Measurements from ENCODE around the gene LCE3A. TPM values are rescaled to one million over a fixed set of nuclear protein-coding genes. Genes with fewer than 3 reads are reported as not detected.
A peak's percentile ranks its signal among the peaks of the same experiment; 100 is the strongest.

The LCE3A gene
- total RNA-seq, 1 experiment from 2014 or later: not detected

- TF ChIP-seq EZH2 (IDR thresholded peaks at IDR 0.05; ENCODE audit: borderline replicate concordance, low read depth, low read length, poor library complexity, severe bottlenecking): no peak
- TF ChIP-seq, protein P1, sequence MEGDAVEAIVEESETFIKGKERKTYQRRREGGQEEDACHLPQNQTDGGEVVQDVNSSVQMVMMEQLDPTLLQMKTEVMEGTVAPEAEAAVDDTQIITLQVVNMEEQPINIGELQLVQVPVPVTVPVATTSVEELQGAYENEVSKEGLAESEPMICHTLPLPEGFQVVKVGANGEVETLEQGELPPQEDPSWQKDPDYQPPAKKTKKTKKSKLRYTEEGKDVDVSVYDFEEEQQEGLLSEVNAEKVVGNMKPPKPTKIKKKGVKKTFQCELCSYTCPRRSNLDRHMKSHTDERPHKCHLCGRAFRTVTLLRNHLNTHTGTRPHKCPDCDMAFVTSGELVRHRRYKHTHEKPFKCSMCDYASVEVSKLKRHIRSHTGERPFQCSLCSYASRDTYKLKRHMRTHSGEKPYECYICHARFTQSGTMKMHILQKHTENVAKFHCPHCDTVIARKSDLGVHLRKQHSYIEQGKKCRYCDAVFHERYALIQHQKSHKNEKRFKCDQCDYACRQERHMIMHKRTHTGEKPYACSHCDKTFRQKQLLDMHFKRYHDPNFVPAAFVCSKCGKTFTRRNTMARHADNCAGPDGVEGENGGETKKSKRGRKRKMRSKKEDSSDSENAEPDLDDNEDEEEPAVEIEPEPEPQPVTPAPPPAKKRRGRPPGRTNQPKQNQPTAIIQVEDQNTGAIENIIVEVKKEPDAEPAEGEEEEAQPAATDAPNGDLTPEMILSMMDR (conservative IDR thresholded peaks at IDR 0.05; ENCODE audit: low read depth, low read length): no peak
- no peak overlapping the region for H3K27ac ChIP-seq (ENCODE audit: low read depth, low read length, poor library complexity, severe bottlenecking)
- ChIA-PET CTCF (no interaction called here), POLR2A (ENCODE audit: low non-redundant PET) (no interaction called here)
- BruUV-seq (replicated peaks): no TSS peak
- H3K27me3 ChIP-seq (replicated peaks; ENCODE audit: insufficient read depth, low read depth, low read length, poor library complexity): no peaks in the 10 kb centered on the region
- no peaks in the 10 kb centered on the region for H3K36me3 ChIP-seq (ENCODE audit: insufficient read depth, low read length, poor library complexity, severe bottlenecking)
- H3K4me3 ChIP-seq (ENCODE audit: low read depth, low read length, poor library complexity, severe bottlenecking): no peak overlapping the region
- H3K4me1 ChIP-seq (ENCODE audit: insufficient read depth, low read length, poor library complexity, severe bottlenecking): no peaks in the 10 kb centered on the region
- intact Hi-C loops (cut with micrococcal nuclease; ENCODE audit: unreplicated experiment): loop anchor here (10.0 kb wide), 1 partner anchor 58 kb away; the partner anchor contains the start of gene LCE2B
- no peak for DNase-seq (ENCODE audit: low spot score)
- no peaks in the 10 kb centered on the region for H3K9me3 ChIP-seq (ENCODE audit: low read depth, low read length, poor library complexity, severe bottlenecking)
Measured at GRCh38 chr1:152626744-152627143, 3.8 kb upstream of the LCE3A start.

GRCh38 chr1:152623203-152623844, 421 bp upstream of the LCE3A start:
- intact Hi-C loops (cut with micrococcal nuclease; ENCODE audit: unreplicated experiment): loop anchor here (10.0 kb wide), 1 partner anchor 61 kb away; the partner anchor contains the start of gene LCE2B
- CTCF ChIA-PET: interaction anchor here (0.6 kb wide), 1 partner anchor 48 kb away, joined by 3 read pairs; no protein-coding TSS in a partner anchor

DNA sequence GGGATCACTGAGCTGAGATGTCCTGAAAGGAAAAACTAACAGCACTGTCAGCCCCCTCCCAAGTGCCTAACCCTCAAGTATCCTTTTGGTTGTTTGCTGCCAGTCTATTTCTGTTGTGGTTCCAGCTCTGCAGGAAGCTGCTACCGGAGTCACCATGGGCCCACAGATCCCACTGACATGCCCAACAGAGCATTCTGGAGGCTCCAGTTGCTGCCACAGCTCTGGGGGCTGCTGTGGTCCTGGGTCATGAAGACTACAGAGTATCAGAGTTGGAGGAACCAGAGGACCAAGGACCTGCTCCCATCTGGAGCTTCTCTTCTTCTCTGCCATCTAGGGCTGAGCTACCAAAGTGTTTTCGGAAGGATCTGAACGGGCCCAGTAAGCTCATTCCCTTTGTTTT, 910 bp downstream of the LCE3A start:
- peaks cover 8% of the 10 kb centered on the region for H3K9me3 ChIP-seq (ENCODE audit: low read depth, low read length, poor library complexity, severe bottlenecking)
- no peak for DNase-seq (ENCODE audit: low spot score)
- TF ChIP-seq, protein P1 (conservative IDR thresholded peaks at IDR 0.05; ENCODE audit: low read depth, low read length): no peak
- TF ChIP-seq EZH2 (IDR thresholded peaks at IDR 0.05; ENCODE audit: borderline replicate concordance, low read depth, low read length, poor library complexity, severe bottlenecking): no peak
- H3K27ac ChIP-seq (ENCODE audit: low read depth, low read length, poor library complexity, severe bottlenecking): no peak overlapping the region
- no peak overlapping the region for H3K4me3 ChIP-seq (ENCODE audit: low read depth, low read length, poor library complexity, severe bottlenecking)
- POLR2A ChIA-PET (ENCODE audit: low non-redundant PET): no interaction called here
- H3K4me1 ChIP-seq (ENCODE audit: insufficient read depth, low read length, poor library complexity, severe bottlenecking): no peaks in the 10 kb centered on the region
- H3K27me3 ChIP-seq (replicated peaks; ENCODE audit: insufficient read depth, low read depth, low read length, poor library complexity): no peaks in the 10 kb centered on the region
- H3K36me3 ChIP-seq (ENCODE audit: insufficient read depth, low read length, poor library complexity, severe bottlenecking): no peaks in the 10 kb centered on the region
- intact Hi-C loops (cut with micrococcal nuclease; ENCODE audit: unreplicated experiment): loop anchor here (10.0 kb wide), 1 partner anchor 63 kb away; the partner anchor contains the start of gene LCE2B
- CTCF ChIA-PET: no interaction called here
- BruUV-seq (replicated peaks): no TSS peak

More at GRCh38 chr1:152623203-152623844, 421 bp upstream of the LCE3A start:
- TF ChIP-seq, protein P1 (conservative IDR thresholded peaks at IDR 0.05; ENCODE audit: low read depth, low read length): peak; percentile 50
- TF ChIP-seq EZH2 (IDR thresholded peaks at IDR 0.05; ENCODE audit: borderline replicate concordance, low read depth, low read length, poor library complexity, severe bottlenecking): no peak
- POLR2A ChIA-PET (ENCODE audit: low non-redundant PET): no interaction called here
- no TSS peak for BruUV-seq (replicated peaks)
- H3K36me3 ChIP-seq (ENCODE audit: insufficient read depth, low read length, poor library complexity, severe bottlenecking): no peaks in the 10 kb centered on the region
- no peaks in the 10 kb centered on the region for H3K4me1 ChIP-seq (ENCODE audit: insufficient read depth, low read length, poor library complexity, severe bottlenecking)
- DNase-seq (ENCODE audit: low spot score): peak; percentile 17
- no peaks in the 10 kb centered on the region for H3K27me3 ChIP-seq (replicated peaks; ENCODE audit: insufficient read depth, low read depth, low read length, poor library complexity)
- no peak overlapping the region for H3K4me3 ChIP-seq (ENCODE audit: low read depth, low read length, poor library complexity, severe bottlenecking)
- H3K9me3 ChIP-seq (ENCODE audit: low read depth, low read length, poor library complexity, severe bottlenecking): peaks cover 8% of the 10 kb centered on the region
- H3K27ac ChIP-seq (ENCODE audit: low read depth, low read length, poor library complexity, severe bottlenecking): no peak overlapping the region

Measured in A673 (cell line).